SK-N-SH treated with all-trans-retinoic acid at 6 μM for 48 hours (cell line): ENCODE results near the gene ANKRD55.

ENCODE experiments used
- ARNTL ChIP-seq: fragments of 450-650 bp; formaldehyde crosslinking; IDR thresholded peaks from 2 replicates; pipeline ENCODE4 v1.5.0; 2020; ENCODE audit warnings: low read depth, mild to moderate bottlenecking, moderate library complexity, borderline replicate concordance
- BACH2 ChIP-seq: fragments of 250-450 bp; sonication (Bioruptor Pico); IDR thresholded peaks from 2 replicates; pipeline ENCODE4 v1.9.0; 2021; ENCODE audit warnings: mild to moderate bottlenecking, borderline replicate concordance
- ESRRG ChIP-seq: fragments of 250-450 bp; sonication (Bioruptor Pico); IDR thresholded peaks from 2 replicates; pipeline ENCODE4 v1.6.1; 2021; ENCODE audit warnings: mild to moderate bottlenecking
- ISL1 ChIP-seq: fragments of 250-450 bp; sonication (Bioruptor Pico); IDR thresholded peaks from 2 replicates; pipeline ENCODE4 v2.1.2; 2022; ENCODE audit warnings: mild to moderate bottlenecking, moderate library complexity
- OSR1 ChIP-seq: fragments of 250-450 bp; sonication (Bioruptor Pico); IDR thresholded peaks from 2 replicates; pipeline ENCODE4 v1.8.0; 2022; ENCODE audit warnings: moderate library complexity, mild to moderate bottlenecking, inconsistent platforms
- PATZ1 ChIP-seq: fragments of 250-450 bp; sonication (Bioruptor Pico); IDR thresholded peaks from 2 replicates; pipeline ENCODE4 v1.8.0; 2020; ENCODE audit warnings: mild to moderate bottlenecking, moderate library complexity, borderline replicate concordance
- PPARA ChIP-seq: fragments of 250-450 bp; sonication (Bioruptor Pico); IDR thresholded peaks from 2 replicates; pipeline ENCODE4 v1.5.0; 2020; ENCODE audit warnings: mild to moderate bottlenecking, borderline replicate concordance
- TCF4 ChIP-seq: fragments of 250-450 bp; sonication (Bioruptor Pico); IDR thresholded peaks from 2 replicates; pipeline ENCODE4 v1.8.0; 2021; ENCODE audit warnings: mild to moderate bottlenecking, moderate library complexity, borderline replicate concordance
- ZC3H10 ChIP-seq: fragments of 250-450 bp; sonication (Bioruptor Pico); IDR thresholded peaks from 2 replicates; pipeline ENCODE4 v1.5.1; 2021; ENCODE audit warnings: mild to moderate bottlenecking, moderate library complexity
- ZFP3 ChIP-seq: fragments of 250-450 bp; sonication (Bioruptor Pico); IDR thresholded peaks from 2 replicates; pipeline ENCODE4 v1.5.0; 2020; ENCODE audit warnings: mild to moderate bottlenecking, moderate library complexity
- ZFP30 ChIP-seq: fragments of 450-650 bp; formaldehyde crosslinking; IDR thresholded peaks from 2 replicates; pipeline ENCODE4 v1.5.0; 2022; ENCODE audit warnings: mild to moderate bottlenecking, moderate library complexity
- ZNF565 ChIP-seq: fragments of 450-650 bp; formaldehyde crosslinking; conservative IDR thresholded peaks from 2 replicates; pipeline ENCODE4 v1.5.0; 2020; ENCODE audit warnings: low read depth, mild to moderate bottlenecking, moderate library complexity
- ZNF70 ChIP-seq: fragments of 450-650 bp; formaldehyde crosslinking; IDR thresholded peaks from 2 replicates; pipeline ENCODE4 v1.5.0; 2020; ENCODE audit warnings: mild to moderate bottlenecking, moderate library complexity
- TF ChIP-seq, protein P1 (sequence below): fragments of 250-450 bp; sonication (Bioruptor Pico); IDR thresholded peaks from 2 replicates; pipeline ENCODE4 v1.5.1; 2020; ENCODE audit warnings: low read depth, mild to moderate bottlenecking, moderate library complexity

GRCh38 chr5:56262279-56262678 is 29.1 kb upstream of the ANKRD55 start:
- TF ChIP-seq ISL1 (no peak), ARNTL (CRISPR knock-in tag) (no peak), ZNF565 (CRISPR knock-in tag) (no peak), PATZ1 (CRISPR knock-in tag) (no peak), PPARA (no peak), ESRRG (CRISPR knock-in tag) (no peak), ZFP30 (CRISPR knock-in tag) (no peak), BACH2 (CRISPR knock-in tag) (no peak), TCF4 (CRISPR knock-in tag) (no peak), ZNF70 (CRISPR knock-in tag) (no peak), OSR1 (CRISPR knock-in tag) (no peak), ZFP3 (CRISPR knock-in tag) (no peak), ZC3H10 (CRISPR knock-in tag) (no peak)
- TF ChIP-seq, protein P1, sequence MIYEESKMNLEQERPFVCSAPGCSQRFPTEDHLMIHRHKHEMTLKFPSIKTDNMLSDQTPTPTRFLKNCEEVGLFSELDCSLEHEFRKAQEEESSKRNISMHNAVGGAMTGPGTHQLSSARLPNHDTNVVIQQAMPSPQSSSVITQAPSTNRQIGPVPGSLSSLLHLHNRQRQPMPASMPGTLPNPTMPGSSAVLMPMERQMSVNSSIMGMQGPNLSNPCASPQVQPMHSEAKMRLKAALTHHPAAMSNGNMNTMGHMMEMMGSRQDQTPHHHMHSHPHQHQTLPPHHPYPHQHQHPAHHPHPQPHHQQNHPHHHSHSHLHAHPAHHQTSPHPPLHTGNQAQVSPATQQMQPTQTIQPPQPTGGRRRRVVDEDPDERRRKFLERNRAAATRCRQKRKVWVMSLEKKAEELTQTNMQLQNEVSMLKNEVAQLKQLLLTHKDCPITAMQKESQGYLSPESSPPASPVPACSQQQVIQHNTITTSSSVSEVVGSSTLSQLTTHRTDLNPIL (CRISPR knock-in tag) = no peak
